Peyer's patch (tissue), 4 donors: Measurements from ENCODE around the gene LDLRAD4. TPM values are rescaled to one million over a fixed set of nuclear protein-coding genes. Genes with fewer than 3 reads are reported as not detected.

Experiments used
- DNase-seq, 3 donors: peaks; one replicate each; pipeline ENCODE4 v3.0.0-alpha.2; 2017 to 2019
- H3K27ac ChIP-seq, 4 donors: fragments of 200-600 bp; sonication (generic); one replicate each; pipeline ENCODE4 v1.5.1; 2016 to 2019
- H3K27me3 ChIP-seq, 2 donors: fragments of 200-600 bp; sonication (generic); one replicate each; pipeline ENCODE4 v1.5.1; 2019
- H3K36me3 ChIP-seq, 3 donors: fragments of 200-600 bp; sonication (generic); one replicate each; pipeline ENCODE4 v1.5.1; 2016 to 2019
- H3K4me1 ChIP-seq, 4 donors: fragments of 200-600 bp; sonication (generic); one replicate each; pipeline ENCODE4 v1.5.1; 2016 to 2019
- H3K4me3 ChIP-seq, 4 donors: fragments of 200-600 bp; sonication (generic); 1 replicate in 3 of 4; 2 replicates in 1 of 4; pipeline ENCODE4 v1.5.1; 2016 to 2019; ENCODE audit warnings: mild to moderate bottlenecking in 1 of 4
- H3K9me3 ChIP-seq, 4 donors: fragments of 200-600 bp; sonication (generic); one replicate each; pipeline ENCODE4 v1.5.1; 2016 to 2019; ENCODE audit warnings: mild to moderate bottlenecking in 1 of 4
- CTCF ChIP-seq, 6 experiments: fragments of 450-650 bp in 4 of 6; fragments of 200-600 bp in 2 of 6; sonication (generic) in 1 of 6; IDR thresholded peaks; one replicate each; pipeline ENCODE4 v1.5.1; 2017 to 2019; ENCODE audit warnings: antibody characterized with exemption in 6 of 6, mild to moderate bottlenecking in 3 of 6, moderate library complexity in 1 of 6
- POLR2A ChIP-seq, 2 donors: fragments of 450-650 bp; IDR thresholded peaks; one replicate each; pipeline ENCODE4 v1.5.1; 2017; ENCODE audit warnings: antibody characterized with exemption in 2 of 2, mild to moderate bottlenecking in 2 of 2, moderate library complexity in 2 of 2
- total RNA-seq, 4 donors: library from RNA; depleted of rRNA; stranded (reverse); fragments of >200 nt; gene quantifications; one replicate each; pipeline ENCODE4 v1.1.0, GENCODE V29; 2016

LDLRAD4 gene
- total RNA-seq, 4 donors from 2014 or later, result 24.8 to 128 (median 50.0) TPM

- Histone ChIP-seq H3K9me3 (no peaks in the 10 kb centered on the region), H3K27me3 (no peaks in the 10 kb centered on the region), H3K36me3 (no peaks in the 10 kb centered on the region), H3K4me1 (peaks cover 0 to 2% (median 0%) of the 10 kb centered on the region in 4 donors), H3K4me3 (no peak overlapping the region), H3K27ac (no peak overlapping the region)
- DNase-seq, result no peak
- no peak for TF ChIP-seq POLR2A (IDR thresholded peaks at IDR 0.05)
- TF ChIP-seq CTCF (IDR thresholded peaks at IDR 0.05), result no peak
These were observed 10.6 kb downstream of the LDLRAD4 start for GRCh38 chr18:13229001-13229671.

DNA sequence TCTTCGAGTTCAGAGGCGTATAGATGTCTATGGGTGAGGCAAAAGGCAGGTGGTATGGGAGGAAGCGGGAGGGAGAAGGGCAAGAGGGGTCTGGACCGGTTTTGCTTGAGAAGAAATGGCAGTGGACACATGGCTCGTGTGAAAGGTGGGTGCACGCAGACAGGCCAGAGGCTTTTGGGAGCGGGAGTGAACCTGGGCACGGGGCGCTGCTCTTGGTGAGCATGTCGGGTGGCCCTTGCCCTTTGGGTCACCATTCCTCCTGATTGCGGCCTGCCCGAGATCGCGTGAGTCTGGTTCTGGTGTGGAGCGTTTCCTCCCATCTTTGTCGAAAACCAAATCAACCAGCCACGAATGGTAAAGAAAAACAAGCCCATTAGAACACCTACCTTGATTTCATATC lies 12.6 kb downstream of the LDLRAD4 start:
- no peaks in the 10 kb centered on the region for H3K36me3 ChIP-seq
- H3K9me3 ChIP-seq, result no peaks in the 10 kb centered on the region
- peak in 1 of 3 donors; percentile 34 for DNase-seq
- H3K27me3 ChIP-seq, result no peaks in the 10 kb centered on the region
- no peak overlapping the region for H3K27ac ChIP-seq
- no peak for TF ChIP-seq CTCF (IDR thresholded peaks at IDR 0.05)
- TF ChIP-seq POLR2A (IDR thresholded peaks at IDR 0.05), result no peak
- H3K4me1 ChIP-seq, result peaks cover 0 to 5% (median 0%) of the 10 kb centered on the region in 4 donors
- no peak overlapping the region for H3K4me3 ChIP-seq

DNA sequence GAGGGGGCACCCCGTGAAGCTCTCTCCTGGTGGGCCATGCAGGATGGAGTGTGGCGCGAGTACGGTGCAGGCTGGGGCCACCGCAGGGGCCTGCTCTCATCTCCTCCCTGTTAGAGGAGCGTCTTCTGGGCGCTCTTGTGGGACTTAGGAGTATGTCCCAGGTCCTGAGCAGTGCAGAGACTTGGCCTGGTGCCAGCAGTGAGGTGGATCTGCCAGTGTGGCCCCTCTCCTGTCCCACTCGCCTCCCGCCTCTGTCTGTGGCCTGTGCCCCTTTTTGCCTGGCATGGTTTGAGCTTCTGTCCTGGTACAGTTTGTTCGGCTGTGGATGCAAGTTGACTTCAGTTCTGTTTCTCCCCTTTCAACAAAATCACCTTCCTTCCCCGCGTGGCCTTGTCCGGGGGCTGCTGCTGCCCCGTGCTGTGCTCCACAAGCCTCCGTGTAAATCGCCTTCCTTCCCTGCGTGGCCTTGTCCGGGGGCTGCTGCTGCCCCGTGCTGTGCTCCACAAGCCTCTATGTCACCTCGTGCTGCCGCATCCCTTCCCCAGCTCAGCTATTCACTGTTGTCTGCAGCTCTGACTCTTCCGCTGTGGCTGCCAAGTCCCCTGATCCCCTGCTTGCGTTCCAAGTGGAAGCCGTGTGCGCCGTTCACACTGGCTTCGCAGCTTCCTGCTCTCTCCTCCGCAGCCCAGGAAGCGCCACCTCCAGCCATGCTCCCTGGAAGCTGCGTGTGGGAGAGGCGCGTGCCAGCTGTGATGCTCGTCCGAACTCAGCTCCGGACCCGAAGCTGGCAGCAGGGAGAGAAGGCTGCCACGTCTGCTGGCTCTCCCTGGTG lies 13.7 kb downstream of the LDLRAD4 start:
- H3K4me3 ChIP-seq, result no peak overlapping the region
- peak in 1 of 3 donors; percentile 43 for DNase-seq
- H3K27ac ChIP-seq, result no peak overlapping the region

DNA sequence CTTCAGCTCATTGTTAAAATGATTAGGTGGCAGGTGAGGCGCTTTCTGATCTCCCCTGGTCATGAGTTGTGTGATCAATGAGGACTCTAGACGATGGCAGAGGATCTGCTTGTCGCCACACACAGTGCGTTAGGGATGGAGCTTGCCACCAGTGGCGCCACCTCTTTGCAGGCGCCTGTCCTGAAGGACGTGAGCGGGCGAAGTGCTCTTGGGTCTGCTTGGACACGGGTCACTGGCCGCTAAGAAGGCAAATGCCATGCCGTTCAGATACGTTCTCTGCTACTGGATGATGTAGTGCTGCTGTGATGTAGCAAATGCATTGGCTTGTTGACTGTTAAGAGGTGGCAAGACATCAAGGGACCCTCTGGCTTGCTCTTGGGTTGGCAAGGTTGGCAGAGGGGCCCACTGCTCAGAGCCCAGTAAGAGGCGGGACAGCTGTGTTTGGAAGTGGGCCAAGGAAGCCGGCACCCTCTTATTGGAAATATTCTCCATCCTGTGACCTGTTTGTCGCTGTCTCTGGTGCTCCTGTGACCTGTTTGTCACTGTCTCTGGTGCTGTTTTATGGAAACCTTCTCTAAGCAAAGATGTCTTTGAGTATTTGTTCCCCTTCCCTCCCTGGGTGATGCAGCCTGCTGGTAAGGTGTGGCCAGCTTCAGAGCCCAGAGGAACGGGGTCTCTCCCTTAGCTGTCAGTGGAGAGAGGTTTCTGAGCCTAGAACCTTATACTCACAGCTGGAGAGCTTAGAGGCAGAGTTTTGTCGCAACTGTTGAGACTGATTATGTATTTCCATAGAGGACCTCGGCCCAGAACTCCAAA lies 14.6 kb downstream of the LDLRAD4 start:
- Histone ChIP-seq H3K27me3 (no peaks in the 10 kb centered on the region), H3K27ac (no peak overlapping the region), H3K4me3 (no peak overlapping the region), H3K4me1 (peaks cover 0 to 5% (median 0%) of the 10 kb centered on the region in 4 donors), H3K9me3 (no peaks in the 10 kb centered on the region), H3K36me3 (no peaks in the 10 kb centered on the region)
- TF ChIP-seq CTCF (IDR thresholded peaks at IDR 0.05) (no peak), POLR2A (IDR thresholded peaks at IDR 0.05) (no peak)
- DNase-seq, result peak in 1 of 3 donors; percentile 39

More for the DNA sequence above, 13.7 kb downstream of the LDLRAD4 start:
- H3K4me1 ChIP-seq, result peaks cover 0 to 5% (median 0%) of the 10 kb centered on the region in 4 donors
- H3K36me3 ChIP-seq, result no peaks in the 10 kb centered on the region
- H3K27me3 ChIP-seq, result no peaks in the 10 kb centered on the region
- TF ChIP-seq POLR2A (IDR thresholded peaks at IDR 0.05), result no peak
- TF ChIP-seq CTCF (IDR thresholded peaks at IDR 0.05), result no peak
- no peaks in the 10 kb centered on the region for H3K9me3 ChIP-seq
